ENCODE data around the gene COMMD10.
"Not testable (repeated sequence)": the region's sequence is repeated elsewhere in the genome, so short reads cannot be mapped to it uniquely, and the experiment has no call there.

The COMMD10 gene

GRCh38 chr5:116104941-116105340 is 20.1 kb downstream of the COMMD10 start:
- not testable (repeated sequence) for DNase-seq

- DNase-seq: no peak
Measured at GRCh38 chr5:116115163-116115562, 30.3 kb downstream of the COMMD10 start.

- no peak for DNase-seq
Measured at GRCh38 chr5:116130471-116130870, 45.6 kb downstream of the COMMD10 start.

- no peak for DNase-seq
Measured at GRCh38 chr5:116130976-116131375, 46.2 kb downstream of the COMMD10 start.

GRCh38 chr5:116133281-116133680 is 48.5 kb downstream of the COMMD10 start:
- DNase-seq: no peak

- DNase-seq: no peak
Measured at GRCh38 chr5:116135344-116135743, 50.5 kb downstream of the COMMD10 start.

- DNase-seq: peak; percentile 18 to 23
Measured at GRCh38 chr5:116137544-116138378, 52.9 kb downstream of the COMMD10 start.

GRCh38 chr5:116142495-116142894 is 57.7 kb downstream of the COMMD10 start:
- DNase-seq: no peak

GRCh38 chr5:116144103-116144502 is 59.3 kb downstream of the COMMD10 start:
- DNase-seq: no peak

GRCh38 chr5:116144991-116145390 is 60.2 kb downstream of the COMMD10 start:
- no peak for DNase-seq

GRCh38 chr5:116145416-116145815 is 60.6 kb downstream of the COMMD10 start:
- no peak for DNase-seq

- no peak for DNase-seq
Measured at GRCh38 chr5:116152169-116152568, 67.3 kb downstream of the COMMD10 start.

- no peak for DNase-seq
Measured at GRCh38 chr5:116153687-116154174, 68.9 kb downstream of the COMMD10 start.

- no peak for DNase-seq
Measured at GRCh38 chr5:116154252-116154651, 69.4 kb downstream of the COMMD10 start.

- no peak for DNase-seq
Measured at GRCh38 chr5:116154931-116155330, 70.1 kb downstream of the COMMD10 start.

GRCh38 chr5:116157902-116158301 is 73.1 kb downstream of the COMMD10 start:
- no peak for DNase-seq

- DNase-seq: no peak
Measured at GRCh38 chr5:116159006-116159405, 74.2 kb downstream of the COMMD10 start.

GRCh38 chr5:116174111-116174510 is 89.3 kb downstream of the COMMD10 start:
- DNase-seq: no peak

- DNase-seq: no peak
Measured at GRCh38 chr5:116176121-116176520, 91.3 kb downstream of the COMMD10 start.

GRCh38 chr5:116178925-116179324 is 94.1 kb downstream of the COMMD10 start:
- no peak for DNase-seq

- DNase-seq: no peak
Measured at GRCh38 chr5:116209166-116209565, 124.3 kb downstream of the COMMD10 start.

- no peak for DNase-seq
Measured at GRCh38 chr5:116212225-116212624, 127.4 kb downstream of the COMMD10 start.

- DNase-seq: no peak
Measured at GRCh38 chr5:116216246-116216645, 131.4 kb downstream of the COMMD10 start.

GRCh38 chr5:116225281-116225922 is 140.6 kb downstream of the COMMD10 start:
- DNase-seq: no peak
